ENCODE data around the gene GAREM2.

- TF ChIP-seq CTCF (IDR thresholded peaks at IDR 0.05), result no peak
- no peak for TF ChIP-seq POLR2A (IDR thresholded peaks at IDR 0.05)
- TF ChIP-seq EP300 (IDR thresholded peaks at IDR 0.05; ENCODE audit: low read depth), result no peak
Observed at GRCh38 chr2:26150243-26150642, 22.6 kb upstream of the GAREM2 start.
